ENCODE measurements around the gene DDX20.

DDX20 gene, protein sequence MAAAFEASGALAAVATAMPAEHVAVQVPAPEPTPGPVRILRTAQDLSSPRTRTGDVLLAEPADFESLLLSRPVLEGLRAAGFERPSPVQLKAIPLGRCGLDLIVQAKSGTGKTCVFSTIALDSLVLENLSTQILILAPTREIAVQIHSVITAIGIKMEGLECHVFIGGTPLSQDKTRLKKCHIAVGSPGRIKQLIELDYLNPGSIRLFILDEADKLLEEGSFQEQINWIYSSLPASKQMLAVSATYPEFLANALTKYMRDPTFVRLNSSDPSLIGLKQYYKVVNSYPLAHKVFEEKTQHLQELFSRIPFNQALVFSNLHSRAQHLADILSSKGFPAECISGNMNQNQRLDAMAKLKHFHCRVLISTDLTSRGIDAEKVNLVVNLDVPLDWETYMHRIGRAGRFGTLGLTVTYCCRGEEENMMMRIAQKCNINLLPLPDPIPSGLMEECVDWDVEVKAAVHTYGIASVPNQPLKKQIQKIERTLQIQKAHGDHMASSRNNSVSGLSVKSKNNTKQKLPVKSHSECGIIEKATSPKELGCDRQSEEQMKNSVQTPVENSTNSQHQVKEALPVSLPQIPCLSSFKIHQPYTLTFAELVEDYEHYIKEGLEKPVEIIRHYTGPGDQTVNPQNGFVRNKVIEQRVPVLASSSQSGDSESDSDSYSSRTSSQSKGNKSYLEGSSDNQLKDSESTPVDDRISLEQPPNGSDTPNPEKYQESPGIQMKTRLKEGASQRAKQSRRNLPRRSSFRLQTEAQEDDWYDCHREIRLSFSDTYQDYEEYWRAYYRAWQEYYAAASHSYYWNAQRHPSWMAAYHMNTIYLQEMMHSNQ

DNA sequence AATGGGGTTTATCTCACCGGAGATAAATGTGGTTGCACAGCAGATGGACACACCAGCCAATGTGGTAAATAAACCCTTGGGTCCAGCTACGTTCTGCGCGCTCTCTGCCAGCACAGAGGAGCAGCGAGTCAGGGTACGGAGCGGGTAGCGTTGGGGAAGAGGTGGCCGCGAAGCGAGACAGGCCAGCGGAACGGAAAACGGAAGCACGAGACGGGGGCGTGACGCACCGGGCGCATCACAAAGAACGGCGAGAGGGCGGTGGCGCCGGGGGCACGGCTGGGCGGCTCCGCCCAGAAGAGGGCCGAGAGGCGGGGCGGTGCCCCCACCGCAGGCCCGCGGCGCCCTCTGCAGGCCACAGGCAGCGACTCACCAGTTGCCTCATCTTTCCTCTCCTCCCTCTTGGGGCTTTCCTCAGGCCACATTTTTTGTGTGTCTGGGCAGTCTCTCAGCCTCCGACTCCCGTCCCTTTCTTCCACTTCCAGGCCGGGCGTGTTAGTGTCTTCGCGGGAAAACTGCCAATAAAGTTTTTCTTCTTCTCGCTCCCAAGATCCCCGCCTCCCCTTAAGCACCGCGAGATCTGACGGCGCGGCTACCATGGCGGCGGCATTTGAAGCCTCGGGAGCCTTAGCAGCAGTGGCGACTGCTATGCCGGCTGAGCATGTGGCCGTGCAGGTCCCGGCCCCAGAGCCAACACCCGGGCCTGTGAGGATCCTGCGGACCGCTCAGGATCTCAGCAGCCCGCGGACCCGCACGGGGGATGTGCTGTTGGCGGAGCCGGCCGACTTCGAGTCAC lies at the start of gene DDX20:
TSS of gene DDX20 (plus strand) at position 571 of the 793 bp plus-strand sequence. CDS start at position 595, 24 bp downstream.
- DNase-seq = peak; percentile 65

DNA sequence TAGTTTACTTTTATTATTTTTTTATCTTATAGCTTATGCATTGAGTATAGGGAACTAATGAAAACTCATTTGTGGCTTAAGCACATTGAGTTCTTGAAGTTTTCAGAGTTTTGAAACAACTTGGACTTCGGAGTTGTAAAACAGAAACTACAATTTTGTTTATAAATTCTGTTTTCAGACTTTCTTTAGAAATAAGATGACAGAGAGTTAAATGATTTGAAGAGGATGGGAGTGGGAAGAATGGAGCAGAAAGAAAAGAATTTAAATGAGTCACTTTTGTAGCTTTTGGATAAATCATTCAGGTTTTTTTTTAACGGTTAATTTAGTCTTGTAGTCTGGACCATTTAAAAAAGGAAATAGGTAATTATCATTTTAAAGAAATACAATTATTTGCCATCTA lies 48.8 kb upstream of the DDX20 start:
- no peak for DNase-seq

DNA sequence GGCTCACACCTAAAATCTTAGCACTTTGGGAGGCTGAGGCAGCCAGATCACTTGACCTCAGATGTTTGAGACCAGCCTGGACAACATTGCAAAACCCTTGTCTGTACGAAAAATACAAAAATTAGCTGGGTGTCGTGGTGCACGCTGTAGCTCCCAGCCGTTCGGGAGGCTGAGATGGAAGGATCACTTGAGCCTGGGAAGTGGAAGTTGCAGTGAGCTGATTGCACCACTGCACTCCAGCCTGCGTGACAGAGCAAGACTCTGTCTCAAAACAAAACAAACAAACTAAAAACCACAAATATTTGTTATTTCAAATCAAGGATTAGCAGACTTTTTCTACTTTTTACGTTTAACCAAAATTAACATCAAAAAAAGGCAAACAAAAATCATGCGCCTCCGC lies 47.8 kb upstream of the DDX20 start:
- no peak for DNase-seq

DNA sequence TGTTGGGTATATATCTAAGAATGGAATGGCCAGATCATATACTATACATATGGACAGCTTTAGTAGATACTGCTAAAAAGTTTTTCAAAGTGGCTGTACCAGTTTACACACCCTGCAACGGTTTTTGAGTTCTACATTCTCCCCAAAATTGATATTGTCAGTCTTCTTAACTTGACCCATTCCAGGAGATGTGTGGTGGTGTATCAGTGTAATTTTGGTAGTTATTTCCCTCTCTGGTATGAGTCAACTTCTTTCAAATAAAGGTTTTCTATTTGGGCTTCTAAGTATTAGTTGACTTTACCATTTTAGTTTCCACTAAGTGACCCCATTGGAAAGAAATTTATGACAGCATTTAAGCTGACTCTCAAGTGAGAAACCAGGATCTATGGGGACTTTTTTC lies 45.7 kb upstream of the DDX20 start:
- no peak for DNase-seq

DNA sequence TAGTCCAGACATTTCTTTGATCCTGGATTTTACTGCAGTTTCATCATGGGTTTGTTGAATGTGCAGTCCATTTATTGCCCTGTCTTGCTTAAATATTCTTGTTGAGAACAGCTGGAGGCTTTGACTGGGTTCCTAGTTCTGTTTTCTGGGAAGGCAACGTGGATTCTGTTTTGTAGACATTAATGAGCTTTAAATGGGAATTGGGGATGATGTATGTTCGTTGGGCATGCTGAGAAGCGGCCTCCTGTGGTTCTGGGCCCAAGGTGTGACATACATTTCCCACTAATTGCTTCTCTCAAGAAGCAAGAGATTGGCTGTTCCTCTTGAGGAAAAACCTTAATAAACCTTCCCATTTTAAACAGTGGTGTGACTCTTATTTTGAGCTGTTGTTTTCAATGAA lies 39.4 kb upstream of the DDX20 start:
- no peak for DNase-seq

DNA sequence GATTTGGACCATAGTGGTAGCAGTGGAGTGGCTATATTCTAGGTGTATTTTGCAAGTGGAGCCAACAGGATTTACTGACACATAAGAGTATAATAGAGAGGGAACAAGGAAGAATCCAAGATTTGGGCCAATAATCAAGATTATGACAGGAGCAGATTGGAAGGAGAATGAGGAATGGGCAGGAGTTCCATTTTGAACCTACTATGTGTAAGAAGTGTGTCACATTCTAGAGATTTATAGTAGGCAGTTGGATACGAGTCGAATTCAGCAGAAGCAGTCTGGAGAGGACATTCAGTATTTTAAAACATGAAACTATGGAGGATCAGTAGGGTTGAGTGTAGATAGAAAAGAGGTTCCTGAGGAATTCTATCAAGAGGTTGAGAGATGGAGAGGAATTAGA lies 38.3 kb upstream of the DDX20 start:
- DNase-seq = no peak

DNA sequence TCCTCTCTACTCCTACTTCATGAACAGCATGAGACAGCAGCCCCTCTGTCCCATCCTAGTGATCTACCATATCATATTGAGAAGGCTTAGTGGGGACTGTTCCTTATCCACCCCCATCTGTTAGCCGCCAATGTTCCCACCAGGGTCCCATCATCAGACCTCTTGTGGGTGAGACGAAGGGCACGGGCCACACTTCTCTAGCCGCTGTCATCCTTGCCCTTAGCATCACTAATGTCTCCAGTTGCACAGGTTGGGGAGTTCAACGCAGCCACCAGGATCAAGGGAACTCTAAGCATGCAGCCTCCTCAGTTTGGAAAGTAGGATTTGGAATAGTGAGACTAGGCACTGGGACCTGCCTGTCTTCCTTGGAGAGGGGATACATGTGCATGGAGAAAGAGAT lies 36.6 kb upstream of the DDX20 start:
- DNase-seq = no peak

DNA sequence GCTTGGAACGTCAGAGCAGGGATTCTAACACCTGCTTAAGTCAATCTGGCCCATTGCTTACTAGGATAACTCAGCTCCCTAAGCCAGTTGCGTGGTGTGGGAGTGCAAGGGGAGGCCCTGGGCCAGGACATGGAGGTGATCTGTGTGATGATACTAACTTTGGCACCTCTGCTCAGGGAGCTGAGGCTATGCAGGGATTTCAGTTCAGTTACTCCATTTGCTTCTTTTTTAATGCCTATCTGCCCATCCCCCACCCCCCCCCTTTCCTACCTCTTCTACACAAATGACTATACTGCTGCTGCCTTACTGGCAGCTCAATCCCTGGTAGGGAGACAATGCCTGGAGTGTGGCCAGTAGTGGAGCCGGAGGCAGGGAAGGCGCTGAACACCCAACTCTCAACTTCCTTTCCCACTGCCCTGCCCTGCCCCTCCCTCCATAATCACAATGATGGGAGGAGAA lies 36.0 kb upstream of the DDX20 start:
- DNase-seq = no peak

DNA sequence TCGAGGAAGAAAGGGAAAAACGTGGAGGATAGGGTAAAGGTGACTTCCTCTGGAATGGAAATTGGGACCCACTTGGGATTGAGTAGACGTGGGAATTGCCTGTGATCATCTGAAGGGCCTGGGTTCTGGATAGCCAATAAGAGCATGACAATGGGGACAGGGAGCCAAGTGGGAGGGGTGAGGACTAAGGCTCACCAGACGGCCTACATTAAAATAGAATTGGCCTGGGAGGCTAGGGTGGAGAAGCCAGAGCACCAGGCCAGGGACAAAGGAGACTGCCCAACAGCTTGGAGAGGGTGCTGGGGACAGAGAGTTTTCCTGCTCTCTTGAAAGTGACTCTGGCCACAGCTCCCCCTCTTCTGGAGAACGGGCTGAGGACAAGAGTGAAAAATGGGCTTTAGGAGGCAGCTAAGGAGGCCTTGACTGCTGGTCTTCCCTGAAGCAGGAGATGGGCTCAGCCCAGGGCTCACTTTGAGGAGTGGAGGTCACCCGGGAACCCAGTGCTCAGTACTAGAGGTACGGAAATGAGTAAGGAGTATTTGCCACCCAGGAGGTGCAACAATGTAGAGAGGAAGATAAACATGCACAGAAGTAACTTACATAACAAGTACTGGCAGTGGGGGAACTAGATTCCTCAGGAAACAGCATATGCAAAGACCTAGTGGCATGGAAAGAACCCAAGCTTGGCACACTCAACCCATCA lies 35.3 kb upstream of the DDX20 start:
- DNase-seq = no peak

DNA sequence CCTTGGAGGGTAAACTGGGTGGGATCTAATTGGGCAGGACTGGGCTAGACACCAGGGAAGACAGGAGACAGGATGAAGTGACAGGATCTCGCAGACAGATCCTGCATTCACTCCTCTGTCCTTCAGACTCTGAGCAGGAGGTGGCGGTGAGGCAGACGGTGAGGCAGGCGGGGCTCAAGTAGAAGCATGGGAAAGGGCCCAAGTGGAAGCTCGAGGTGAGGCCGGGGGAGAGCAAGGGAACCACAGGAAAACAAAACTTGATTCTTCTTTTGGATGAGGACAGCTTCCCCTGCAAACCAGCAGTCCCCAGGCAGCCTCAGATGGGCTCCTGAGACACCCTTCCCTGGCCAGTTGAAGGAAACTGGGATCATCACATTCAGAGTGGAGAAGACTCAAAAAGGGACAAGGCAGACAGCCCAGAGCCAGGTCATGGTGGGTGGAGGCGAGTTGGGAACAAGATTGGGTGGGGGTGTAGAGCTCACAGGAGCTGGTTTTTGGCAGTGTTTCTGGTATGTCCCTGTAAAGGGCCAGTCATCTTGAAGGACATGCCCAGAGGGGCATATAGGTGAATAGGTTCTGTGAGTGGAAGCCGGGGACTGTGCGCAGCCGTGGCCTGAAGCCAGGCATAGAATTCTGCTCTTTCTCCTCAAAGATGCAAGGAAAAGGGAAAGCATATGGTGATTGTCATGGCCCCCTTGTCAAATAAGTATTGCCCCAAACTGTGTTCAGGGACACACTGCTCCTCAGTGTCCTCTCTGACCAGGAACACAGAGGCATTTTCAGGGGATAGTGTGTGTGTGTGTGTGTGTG lies 34.5 kb upstream of the DDX20 start:
- no peak for DNase-seq

DNA sequence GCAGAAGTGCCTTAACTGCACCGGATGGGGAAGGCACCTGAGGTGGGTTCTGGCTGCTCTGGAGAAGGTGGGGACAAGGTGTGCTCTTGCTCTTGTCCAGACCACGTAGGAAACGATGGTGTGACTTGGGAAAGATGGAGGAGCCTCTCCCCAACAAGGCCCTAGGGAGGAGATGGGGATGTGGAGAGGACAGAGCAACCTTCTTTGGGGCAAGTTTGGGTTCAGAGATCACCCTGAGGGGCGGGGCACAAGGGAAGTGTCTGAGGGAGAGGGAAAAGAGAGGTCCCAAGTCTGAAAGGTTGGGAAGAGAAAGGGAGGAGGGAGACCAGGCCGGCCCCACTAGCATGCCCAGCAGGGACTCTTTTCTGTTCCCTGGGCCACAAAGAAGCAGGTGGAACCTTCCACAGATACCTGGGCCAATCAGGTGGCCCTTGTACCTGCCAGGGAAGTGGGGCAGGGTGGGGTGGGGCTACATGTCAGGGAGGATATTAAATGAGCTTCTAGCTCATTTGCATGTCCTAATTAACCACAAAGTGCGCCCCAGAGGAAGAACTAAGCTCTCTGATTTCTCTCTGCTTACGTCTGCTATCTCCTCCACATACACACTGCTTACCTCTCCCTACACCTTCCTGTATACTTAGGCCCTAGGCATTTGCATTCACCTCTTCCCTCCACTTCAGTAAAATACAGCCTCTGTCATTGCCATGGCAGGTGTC lies 32.5 kb upstream of the DDX20 start:
- no peak for DNase-seq

DNA sequence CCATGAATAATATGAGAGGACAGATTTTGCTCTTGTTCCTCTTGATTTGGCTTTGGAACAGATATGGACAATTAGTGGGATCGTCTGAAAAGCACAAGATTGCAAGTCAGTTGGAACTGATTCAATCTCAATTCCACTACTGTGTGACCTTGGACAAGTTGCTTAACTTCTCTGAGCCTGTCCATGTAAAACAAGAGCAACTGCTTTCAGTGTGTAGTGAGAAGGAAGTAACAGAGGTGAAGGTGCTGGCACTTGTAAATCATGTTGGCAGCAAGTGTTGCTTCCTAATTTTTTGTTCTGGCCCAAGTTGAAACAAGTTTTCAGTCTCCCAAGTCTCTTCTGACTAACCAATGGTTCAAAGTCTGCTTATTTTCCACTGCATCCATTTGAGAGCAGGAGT lies 31.8 kb upstream of the DDX20 start:
- no peak for DNase-seq

DNA sequence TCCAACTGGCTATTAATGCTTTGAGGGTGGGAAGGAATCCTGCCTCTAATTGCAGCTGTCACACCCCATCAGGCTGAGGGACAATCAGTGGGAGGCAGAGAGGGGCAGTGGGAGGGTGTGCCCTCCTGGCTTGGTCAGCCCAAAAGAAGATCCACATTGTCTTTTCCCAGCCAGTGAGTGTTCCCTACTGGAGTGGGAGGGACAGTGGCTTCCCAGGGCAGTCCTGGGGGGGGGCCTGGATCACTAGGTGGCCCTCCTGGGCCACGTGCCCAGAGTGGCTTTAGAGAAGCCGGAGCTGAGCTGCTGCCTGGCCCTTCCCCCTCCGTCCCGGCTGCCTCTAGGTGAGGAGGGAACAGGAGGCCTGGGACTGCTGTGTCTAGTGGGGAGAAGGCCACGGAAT lies 30.5 kb upstream of the DDX20 start:
- DNase-seq = no peak

DNA sequence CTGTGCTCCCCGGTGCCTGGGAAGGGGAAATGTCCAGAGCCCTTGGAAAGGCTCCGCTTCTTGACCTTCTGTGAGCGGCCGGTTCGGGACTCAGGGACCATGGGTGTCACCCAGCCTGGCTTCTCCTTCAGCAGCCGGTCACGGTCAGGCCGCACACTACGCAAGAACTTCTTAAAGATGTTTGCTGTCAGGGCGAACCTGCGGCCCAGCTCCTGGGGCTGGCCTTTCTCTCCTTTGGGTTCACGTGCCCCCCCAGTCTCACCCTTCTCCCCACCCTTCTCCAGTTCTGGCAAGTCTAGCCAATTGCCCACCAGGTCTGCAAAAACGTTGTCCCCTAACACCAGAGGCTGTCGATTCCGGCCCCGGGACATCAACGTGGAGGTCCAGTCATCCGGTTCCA lies 28.6 kb upstream of the DDX20 start:
- no peak for DNase-seq

DNA sequence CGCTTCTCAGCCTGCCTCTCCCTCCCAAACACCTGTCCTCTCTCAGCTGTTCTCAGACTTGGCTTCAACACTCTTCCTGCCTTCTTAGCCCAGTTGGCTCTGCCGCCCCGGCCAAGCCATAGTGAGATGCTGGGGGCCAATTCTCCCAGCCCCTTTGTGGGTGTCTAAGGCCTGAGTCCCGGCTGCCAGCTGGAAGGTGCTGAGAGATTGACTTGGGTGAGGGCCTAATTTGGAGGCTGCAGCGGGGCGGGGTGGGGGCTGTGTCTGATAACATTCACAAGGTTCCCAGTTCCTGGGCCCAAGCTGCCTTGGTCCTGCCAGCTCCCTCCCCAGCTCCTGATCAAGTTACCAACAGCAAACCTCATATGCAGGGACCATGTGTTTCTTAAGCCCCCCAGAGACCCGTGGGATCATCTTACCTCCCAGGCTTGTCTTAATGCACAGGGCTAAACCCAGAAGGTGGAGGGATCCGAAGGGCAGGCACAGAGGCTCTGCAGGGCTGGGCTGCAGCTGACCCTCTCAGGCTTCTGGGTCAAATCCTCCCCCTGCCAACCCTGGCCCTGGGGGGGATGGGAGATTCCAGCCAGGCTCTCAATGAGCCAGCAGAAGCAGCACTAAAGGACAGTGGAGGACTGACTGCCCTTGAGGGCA lies 26.3 kb upstream of the DDX20 start:
- DNase-seq = no peak

DNA sequence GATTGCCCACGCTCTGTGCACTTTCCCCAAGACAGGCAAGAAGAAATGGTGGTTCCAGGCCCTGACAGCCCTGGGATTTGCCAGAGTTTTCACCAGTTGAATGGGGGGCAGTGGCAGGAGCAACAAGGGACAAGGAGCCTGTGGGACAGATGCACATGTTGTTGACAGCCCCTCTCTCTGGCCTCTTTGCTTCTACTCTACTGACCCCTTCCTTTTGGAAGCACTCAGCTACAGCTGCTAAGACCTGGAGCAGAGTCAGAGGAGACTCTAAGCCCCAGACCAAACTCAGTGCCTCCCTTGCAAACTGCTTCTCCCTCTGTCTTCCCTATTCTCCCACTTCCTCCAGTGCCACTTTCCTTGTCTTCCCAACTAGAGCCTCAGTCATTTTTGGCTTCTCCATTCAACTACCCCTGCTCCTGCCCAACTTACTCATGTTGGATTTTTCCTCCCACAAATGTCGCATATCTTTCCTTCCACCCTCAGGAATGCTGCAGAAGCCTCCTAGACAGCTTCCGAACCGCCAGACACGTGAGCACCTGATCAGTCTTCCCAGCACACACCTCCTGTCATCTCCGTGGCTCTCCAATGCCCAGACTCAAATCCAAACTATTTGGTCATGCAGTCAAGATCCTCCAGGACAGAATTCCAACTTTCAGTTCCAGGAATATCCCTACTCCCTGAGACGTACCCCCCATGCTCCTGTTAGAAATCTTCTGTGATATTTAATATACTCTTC lies 25.6 kb upstream of the DDX20 start:
- no peak for DNase-seq

DNA sequence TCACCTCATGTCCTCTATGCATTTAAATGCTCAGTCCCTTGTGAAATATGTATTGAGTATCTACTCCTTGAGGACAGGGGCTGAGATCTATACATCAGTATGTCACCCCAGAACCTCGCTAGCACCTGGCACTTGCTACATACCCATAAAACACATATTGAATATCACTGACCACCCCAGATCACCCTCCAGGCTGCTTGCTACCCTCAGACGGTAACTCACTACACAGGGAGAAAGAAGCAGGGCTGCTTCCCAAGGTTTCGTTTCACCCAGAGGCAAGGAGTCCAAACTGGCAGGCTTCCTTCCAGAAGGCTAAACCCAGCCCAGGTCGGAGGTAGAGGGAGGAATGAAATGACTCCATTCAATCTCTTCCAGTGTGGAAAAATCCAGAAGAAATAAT lies 25.0 kb upstream of the DDX20 start:
- no peak for DNase-seq

DNA sequence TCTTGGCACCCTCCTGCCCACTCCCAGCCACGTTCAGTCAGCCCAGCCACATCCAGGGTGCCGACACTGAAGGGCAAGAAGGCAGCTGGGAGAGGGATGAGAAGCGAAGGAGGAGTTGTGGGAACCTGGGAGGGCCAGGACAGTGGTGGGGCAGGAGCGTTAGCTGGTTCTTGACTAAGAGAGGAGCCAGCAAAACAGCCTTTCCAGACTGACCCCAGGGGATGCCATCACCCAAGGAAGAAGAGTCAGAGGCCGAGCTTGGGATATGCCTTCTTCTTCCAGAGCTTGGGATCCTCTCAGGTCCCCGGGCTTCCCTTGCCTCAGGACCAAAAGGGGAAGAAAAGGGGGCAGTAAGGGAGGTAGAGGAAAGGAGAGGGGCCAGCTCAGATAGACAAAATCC lies 23.7 kb upstream of the DDX20 start:
- no peak for DNase-seq

DNA sequence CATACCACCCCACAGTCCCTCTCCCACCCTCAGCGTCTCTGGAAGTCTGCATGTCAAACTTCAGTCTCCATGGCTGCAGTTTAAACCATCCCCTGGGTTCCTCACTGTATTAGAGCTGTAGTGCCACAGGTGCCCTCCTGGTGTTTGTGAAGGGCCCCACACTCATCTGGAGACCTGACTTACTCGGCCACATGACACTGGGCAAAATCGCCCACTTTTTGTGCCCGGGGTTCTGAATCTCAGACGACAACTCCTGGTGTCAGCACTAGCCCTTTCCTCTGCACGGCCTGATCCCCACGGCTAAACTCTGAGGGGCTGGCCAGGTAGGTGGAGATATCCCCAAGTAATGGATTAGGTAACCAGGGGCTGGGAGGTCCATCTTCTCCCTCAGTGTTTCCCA lies 23.0 kb upstream of the DDX20 start:
- no peak for DNase-seq
